HepG2 (cell line): ENCODE measurements around the gene TIPRL. TPM values are rescaled to one million over a fixed set of nuclear protein-coding genes. Genes with fewer than 3 reads are reported as not detected.

Source experiments
- ATAC-seq: fragments of 200-7000 bp; cut with Tn5 transposase; 3 replicates; pipeline ENCODE4 v1.9.1; 2020; ENCODE audit warnings: mild to moderate bottlenecking, moderate library complexity
- BruUV-seq: library from RNA; stranded (reverse); fragments of 400-500 nt; replicated peaks from 2 replicates; lab custom pipeline; 2021; lab: Mats Ljungman, UMichigan
- CTCF ChIA-PET: fragments of 300-600 bp; formaldehyde crosslinking; extraction: SDS; loops from one replicate; lab custom pipeline; 2021; ENCODE audit warnings: low total read pairs, inconsistent platforms, low intra/inter-chr PET ratio; lab: Yijun Ruan, JAX
- POLR2A ChIA-PET: fragments of 350-600 bp; sonication (Branson Sonifier 250); formaldehyde crosslinking; loops from one replicate; lab custom pipeline; 2020; ENCODE audit warnings: antibody characterized with exemption, inconsistent platforms; lab: Yijun Ruan, JAX
- DNase-seq: peaks from one replicate; pipeline ENCODE4 v3.0.0-alpha.2; 2015; ENCODE audit warnings: low spot score
- FAIRE-seq: peaks from 3 replicates; lab custom pipeline; 2011; peaks lifted over from hg19 to GRCh38; lab: Jason Lieb, UNC
- H2AFZ ChIP-seq: one replicate; pipeline ENCODE4 v1.6.1; 2011; ENCODE audit warnings: low read length, inconsistent platforms
- H3K27ac ChIP-seq: fragments of 300-600 bp; 3 replicates; pipeline ENCODE4 v1.8.0; 2011; ENCODE audit warnings: mixed run types, mild to moderate bottlenecking, mixed read lengths, low read length, inconsistent platforms; ENCODE audit not compliant: insufficient read depth; ENCODE audit errors: extremely low read length
- H3K27me3 ChIP-seq, 2 experiments: fragments of 200-600 bp in 1 of 2; 2 replicates in 1 of 2; 3 replicates in 1 of 2; pipeline versions ENCODE4 v1.6.0 to v1.8.0; 2011; ENCODE audit warnings: low read length in 2 of 2, mild to moderate bottlenecking in 2 of 2, moderate library complexity in 2 of 2, inconsistent platforms in 1 of 2; ENCODE audit not compliant: insufficient read depth in 2 of 2, control insufficient read depth in 1 of 2
- H3K36me3 ChIP-seq, 2 experiments: fragments of 200-600 bp in 1 of 2; replicated peaks in 1 of 2; 2 replicates in 1 of 2; 3 replicates in 1 of 2; pipeline versions ENCODE4 v1.5.1 to v1.8.0; 2011; ENCODE audit warnings: low read length in 2 of 2, inconsistent platforms in 1 of 2; ENCODE audit not compliant: insufficient read depth in 2 of 2, control insufficient read depth in 1 of 2
- H3K4me1 ChIP-seq: 2 replicates; pipeline ENCODE4 v1.5.1; 2012; ENCODE audit warnings: low read length, inconsistent platforms; ENCODE audit not compliant: insufficient read depth
- H3K4me2 ChIP-seq: 2 replicates; pipeline ENCODE4 v1.6.0; 2011; ENCODE audit warnings: low read depth, low read length, inconsistent platforms
- H3K4me3 ChIP-seq, 3 experiments: fragments of 200-600 bp in 1 of 3; sonication (generic), shearing (Covaris generic) in 1 of 3; replicated peaks in 1 of 3; 2 replicates each; pipeline ENCODE4 v1.5.1; 2011 to 2016; ENCODE audit warnings: low read length in 3 of 3, inconsistent platforms in 2 of 3, low read depth in 2 of 3, mild to moderate bottlenecking in 2 of 3, control low read depth in 1 of 3, mixed read lengths in 1 of 3; ENCODE audit not compliant: insufficient read depth in 1 of 3
- H3K79me2 ChIP-seq: one replicate; pipeline ENCODE4 v1.6.1; 2011; ENCODE audit warnings: low read length, inconsistent platforms; ENCODE audit not compliant: insufficient read depth
- H3K9ac ChIP-seq: 2 replicates; pipeline ENCODE4 v1.6.0; 2011; ENCODE audit warnings: mild to moderate bottlenecking, low read depth, low read length, inconsistent platforms; ENCODE audit not compliant: insufficient read depth
- H3K9me3 ChIP-seq: 2 replicates; pipeline ENCODE4 v1.5.1; 2012; ENCODE audit warnings: mild to moderate bottlenecking, low read length
- H4K20me1 ChIP-seq: 2 replicates; pipeline ENCODE4 v1.6.0; 2011; ENCODE audit warnings: inconsistent platforms, mild to moderate bottlenecking, low read length, moderate library complexity; ENCODE audit not compliant: insufficient read depth
- BCL6 ChIP-seq: IDR thresholded peaks from 2 replicates; pipeline ENCODE4 v1.6.1; 2016; ENCODE audit warnings: missing genetic modification reagents, missing compliant biosample characterization
- DMAP1 ChIP-seq: IDR thresholded peaks from 2 replicates; pipeline ENCODE4 v1.6.1; 2016
- GFI1 ChIP-seq: sonication (generic); formaldehyde crosslinking; IDR thresholded peaks from 2 replicates; pipeline ENCODE4 v1.5.0; 2020; ENCODE audit warnings: missing genetic modification reagents, mild to moderate bottlenecking, borderline replicate concordance
- GTF3A ChIP-seq: sonication (generic); formaldehyde crosslinking; conservative IDR thresholded peaks from 2 replicates; pipeline ENCODE4 v1.4.0; 2020; ENCODE audit warnings: mild to moderate bottlenecking, missing genetic modification reagents
- HNF4A ChIP-seq: sonication (generic); formaldehyde crosslinking; IDR thresholded peaks from 2 replicates; pipeline ENCODE4 v1.4.0; 2020; ENCODE audit warnings: missing genetic modification reagents
- ISX ChIP-seq: sonication (generic); formaldehyde crosslinking; conservative IDR thresholded peaks from 2 replicates; pipeline ENCODE4 v1.5.0; 2020; ENCODE audit warnings: missing genetic modification reagents
- KDM5A ChIP-seq: fragments of 200-600 bp; sonication (generic); IDR thresholded peaks from 2 replicates; pipeline ENCODE4 v1.7.0; 2018; ENCODE audit warnings: antibody characterized with exemption, mild to moderate bottlenecking, low read length, borderline replicate concordance
- MAFG ChIP-seq: sonication (generic); formaldehyde crosslinking; IDR thresholded peaks from 2 replicates; pipeline ENCODE4 v1.5.1; 2020; ENCODE audit warnings: mild to moderate bottlenecking, missing genetic modification reagents
- MYNN ChIP-seq: sonication (generic); formaldehyde crosslinking; IDR thresholded peaks from 2 replicates; pipeline ENCODE4 v1.4.0; 2020; ENCODE audit warnings: mild to moderate bottlenecking, low read depth, missing genetic modification reagents
- NAIF1 ChIP-seq: sonication (generic); formaldehyde crosslinking; IDR thresholded peaks from 2 replicates; pipeline ENCODE4 v1.5.0; 2020; ENCODE audit warnings: mild to moderate bottlenecking, missing genetic modification reagents, borderline replicate concordance
- NCOA1 ChIP-seq: sonication (generic); formaldehyde crosslinking; IDR thresholded peaks from 2 replicates; pipeline ENCODE4 v1.9.0; 2021; ENCODE audit warnings: missing genetic modification reagents
- RBFOX2 ChIP-seq: fragments of 200-400 bp; formaldehyde crosslinking; IDR thresholded peaks from 2 replicates; pipeline ENCODE4 v1.6.1; 2017; ENCODE audit warnings: low read depth, mild to moderate bottlenecking, low read length
- RFXAP ChIP-seq: sonication (generic); formaldehyde crosslinking; IDR thresholded peaks from 2 replicates; pipeline ENCODE4 v1.4.0; 2020; ENCODE audit warnings: missing genetic modification reagents, borderline replicate concordance
- ZMYM2 ChIP-seq: sonication (generic); formaldehyde crosslinking; IDR thresholded peaks from 2 replicates; pipeline ENCODE4 v1.8.0; 2022; ENCODE audit warnings: mild to moderate bottlenecking, missing genetic modification reagents
- ZNF468 ChIP-seq: sonication (generic); formaldehyde crosslinking; IDR thresholded peaks from 2 replicates; pipeline ENCODE4 v1.8.0; 2022; ENCODE audit warnings: mild to moderate bottlenecking, moderate library complexity, missing genetic modification reagents
- ZNF672 ChIP-seq: sonication (generic); formaldehyde crosslinking; IDR thresholded peaks from 2 replicates; pipeline ENCODE4 v1.8.1; 2022; ENCODE audit warnings: missing genetic modification reagents
- WGBS: methylation state at CpG from one replicate; pipeline ENCODE4 v1.1.6; 2017; ENCODE audit warnings: low lambda C conversion rate; 5-methylcytosine and 5-hydroxymethylcytosine counted together
- in situ Hi-C: cut with HindIII; loops from 2 replicates; pipeline ENCODE4 v1.10.0; 2017; ENCODE audit warnings: low pct_unique_long_range_greater_than_20kb; ENCODE audit not compliant: extremely low pct_ligation_motif_present
- intact Hi-C: fragments of 100-400 bp; cut with micrococcal nuclease; formaldehyde crosslinking; loops from one replicate; pipeline ENCODE4 v1.10.0; 2022; ENCODE audit not compliant: unreplicated experiment
- polyA plus RNA-seq, 8 experiments: library from polyadenylated mRNA; depleted of rRNA in 3 of 8; stranded (reverse) in 7 of 8; unstranded in 1 of 8; fragments of >200 nt; fragmentation: Illumina TruSeq in 4 of 8; extraction: Trizol in 4 of 8; gene quantifications; 2 replicates each; pipeline versions ENCODE4 v1.2.1 to v1.2.3, GENCODE V29; 2011 to 2016; ENCODE audit warnings: low read depth in 4 of 8, missing spikeins in 1 of 8, mixed read lengths in 1 of 8; ENCODE audit not compliant: insufficient read depth in 1 of 8
- total RNA-seq, 5 experiments: library from RNA; depleted of rRNA; stranded (reverse); fragments of >200 nt; fragmentation: Illumina TruSeq; extraction: Trizol; gene quantifications; 2 replicates each; pipeline ENCODE4 v1.2.3, GENCODE V29; 2016; ENCODE audit warnings: low read depth in 1 of 5
- TF ChIP-seq, protein P1 (sequence below): sonication (generic); formaldehyde crosslinking; IDR thresholded peaks from 2 replicates; pipeline ENCODE4 v1.8.0; 2022; ENCODE audit warnings: missing genetic modification reagents, low read depth, mild to moderate bottlenecking, borderline replicate concordance
- TF ChIP-seq, protein P2 (sequence below): sonication (generic); formaldehyde crosslinking; IDR thresholded peaks from 2 replicates; pipeline ENCODE4 v1.4.0; 2020; ENCODE audit warnings: mild to moderate bottlenecking, missing genetic modification reagents, borderline replicate concordance
- TF ChIP-seq, protein P3 (sequence below): sonication (generic); formaldehyde crosslinking; IDR thresholded peaks from 2 replicates; pipeline ENCODE4 v1.5.1; 2020; ENCODE audit warnings: missing genetic modification reagents, mild to moderate bottlenecking, borderline replicate concordance
- TF ChIP-seq, protein P4 (sequence below): sonication (generic); formaldehyde crosslinking; IDR thresholded peaks from 2 replicates; pipeline ENCODE4 v1.5.1; 2020; ENCODE audit warnings: missing genetic modification reagents, mild to moderate bottlenecking, borderline replicate concordance

TIPRL gene
- total and polyA plus RNA-seq, 2 of the 13 experiments (the other 11 are each of a cell fraction or from before 2014, with no cell fraction given): 10.1 to 22.8 TPM

DNA sequence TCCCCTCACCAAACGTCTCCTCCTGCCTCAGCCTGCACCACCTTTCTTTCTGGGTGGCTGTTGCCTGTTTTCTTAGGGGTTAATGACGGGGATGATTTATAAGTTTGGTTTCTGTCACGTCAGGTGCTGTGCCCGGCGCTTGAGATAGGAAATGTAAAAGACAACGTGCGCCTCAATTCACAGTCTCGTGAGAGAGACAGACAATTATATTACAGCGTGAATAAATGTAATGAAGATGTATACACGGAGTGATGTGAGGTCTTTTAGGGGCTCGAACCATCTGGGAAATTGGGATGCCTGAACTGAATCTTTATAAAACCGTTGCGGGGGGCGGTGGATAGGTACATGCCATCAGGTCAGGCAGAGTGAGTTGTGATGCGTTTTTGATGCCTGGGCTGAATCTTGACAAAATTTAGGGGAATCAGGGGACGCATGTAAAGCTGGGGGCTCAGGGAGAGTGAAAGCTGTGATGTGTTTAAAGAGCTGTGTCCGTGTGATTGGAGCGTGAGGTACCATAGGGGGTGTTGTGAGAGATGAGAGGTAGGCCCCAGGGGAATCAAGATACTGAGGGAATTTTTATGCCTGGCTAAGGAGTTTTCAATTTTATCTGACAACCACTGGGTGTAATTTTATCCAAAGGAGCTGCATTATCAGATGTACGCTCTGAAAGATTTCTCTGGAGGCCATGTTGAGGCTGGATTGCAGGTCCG is 831 bp downstream of the TIPRL start:
- Histone ChIP-seq H3K9ac (peak overlapping the region; percentile 78), H3K36me3 (no peaks in the 10 kb centered on the region), H3K4me1 (peaks cover 11% of the 10 kb centered on the region), H3K9me3 (no peaks in the 10 kb centered on the region), H2AFZ (peak overlapping the region; percentile 57), H3K27me3 (no peaks in the 10 kb centered on the region; a peak in 1 of 5 replicates), H3K27ac (peak overlapping the region; percentile 68), H3K79me2 (peaks cover 8% of the 10 kb centered on the region), H3K4me2 (peak overlapping the region; percentile 80), H3K4me3 (peak overlapping the region; percentile 76 to 85 (median 83)), H4K20me1 (no peaks in the 10 kb centered on the region)
- WGBS: 1% methylated on average over 19 of the region's 20 CpGs
- in situ Hi-C loops (no loop called here), intact Hi-C loops (loop anchor here (1.0 to 5.0 kb wide), 2 partner anchors 58 to 143 kb away; no protein-coding TSS in a partner anchor)
- CTCF ChIA-PET: interaction anchor here (0.8 to 1.4 kb wide), 2 partner anchors 56 to 87 kb away, joined by 3 to 4 read pairs; no protein-coding TSS in a partner anchor
- FAIRE-seq (no peak), DNase-seq (no peak), ATAC-seq (peak; percentile 32)
- POLR2A ChIA-PET: interaction anchor here (1.0 kb wide), 1 partner anchor 15 kb away, joined by 4 read pairs; no protein-coding TSS in a partner anchor
- BruUV-seq: no TSS peak
- TF ChIP-seq MAFG (CRISPR knock-in tag) (no peak), HNF4A (no peak), DMAP1 (no peak), RFXAP (CRISPR knock-in tag) (no peak), MYNN (no peak), NCOA1 (no peak), GFI1 (CRISPR knock-in tag) (0 out of 2 replicates have a peak, but pooled peaks have one; percentile 18), ZNF468 (CRISPR knock-in tag) (no peak), ZNF672 (CRISPR knock-in tag) (no peak), NAIF1 (CRISPR knock-in tag) (no peak), GTF3A (CRISPR knock-in tag) (no peak), ISX (CRISPR knock-in tag) (0 out of 2 replicates have a peak, but pooled peaks have one; percentile 22), KDM5A (0 out of 2 replicates have a peak, but pooled peaks have one; percentile 1), ZMYM2 (CRISPR knock-in tag) (0 out of 2 replicates have a peak, but pooled peaks have one; percentile 44), RBFOX2 (no peak), BCL6 (CRISPR knock-in tag) (no peak)
- TF ChIP-seq, protein P1, sequence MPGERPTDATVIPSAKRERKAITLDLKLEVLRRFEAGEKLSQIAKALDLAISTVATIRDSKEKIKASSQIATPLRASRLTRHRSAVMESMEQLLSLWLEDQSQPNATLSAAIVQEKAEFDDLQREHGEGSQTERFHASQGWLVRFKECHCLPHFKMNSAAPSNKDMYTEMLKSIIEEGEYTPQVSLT (CRISPR knock-in tag): no peak
- TF ChIP-seq, protein P2, sequence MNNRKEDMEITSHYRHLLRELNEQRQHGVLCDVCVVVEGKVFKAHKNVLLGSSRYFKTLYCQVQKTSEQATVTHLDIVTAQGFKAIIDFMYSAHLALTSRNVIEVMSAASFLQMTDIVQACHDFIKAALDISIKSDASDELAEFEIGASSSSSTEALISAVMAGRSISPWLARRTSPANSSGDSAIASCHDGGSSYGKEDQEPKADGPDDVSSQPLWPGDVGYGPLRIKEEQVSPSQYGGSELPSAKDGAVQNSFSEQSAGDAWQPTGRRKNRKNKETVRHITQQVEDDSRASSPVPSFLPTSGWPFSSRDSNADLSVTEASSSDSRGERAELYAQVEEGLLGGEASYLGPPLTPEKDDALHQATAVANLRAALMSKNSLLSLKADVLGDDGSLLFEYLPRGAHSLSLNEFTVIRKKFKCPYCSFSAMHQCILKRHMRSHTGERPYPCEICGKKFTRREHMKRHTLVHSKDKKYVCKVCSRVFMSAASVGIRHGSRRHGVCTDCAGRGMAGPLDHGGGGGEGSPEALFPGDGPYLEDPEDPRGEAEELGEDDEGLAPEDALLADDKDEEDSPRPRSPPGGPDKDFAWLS: no peak
- TF ChIP-seq, protein P3, sequence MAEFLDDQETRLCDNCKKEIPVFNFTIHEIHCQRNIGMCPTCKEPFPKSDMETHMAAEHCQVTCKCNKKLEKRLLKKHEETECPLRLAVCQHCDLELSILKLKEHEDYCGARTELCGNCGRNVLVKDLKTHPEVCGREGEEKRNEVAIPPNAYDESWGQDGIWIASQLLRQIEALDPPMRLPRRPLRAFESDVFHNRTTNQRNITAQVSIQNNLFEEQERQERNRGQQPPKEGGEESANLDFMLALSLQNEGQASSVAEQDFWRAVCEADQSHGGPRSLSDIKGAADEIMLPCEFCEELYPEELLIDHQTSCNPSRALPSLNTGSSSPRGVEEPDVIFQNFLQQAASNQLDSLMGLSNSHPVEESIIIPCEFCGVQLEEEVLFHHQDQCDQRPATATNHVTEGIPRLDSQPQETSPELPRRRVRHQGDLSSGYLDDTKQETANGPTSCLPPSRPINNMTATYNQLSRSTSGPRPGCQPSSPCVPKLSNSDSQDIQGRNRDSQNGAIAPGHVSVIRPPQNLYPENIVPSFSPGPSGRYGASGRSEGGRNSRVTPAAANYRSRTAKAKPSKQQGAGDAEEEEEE (CRISPR knock-in tag): no peak
- TF ChIP-seq, protein P4, sequence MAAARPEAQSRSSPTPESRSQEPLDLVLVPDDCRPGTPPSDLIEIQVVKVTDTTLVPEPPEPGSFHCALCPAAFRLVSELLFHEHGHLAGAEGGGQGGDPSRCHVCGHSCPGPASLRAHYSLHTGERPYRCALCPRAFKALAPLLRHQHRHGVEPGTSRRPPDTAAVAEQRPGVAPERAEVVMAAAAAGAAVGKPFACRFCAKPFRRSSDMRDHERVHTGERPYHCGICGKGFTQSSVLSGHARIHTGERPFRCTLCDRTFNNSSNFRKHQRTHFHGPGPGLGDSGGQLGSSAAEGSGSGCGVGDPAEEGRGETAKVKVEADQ: no peak
